ENCODE data around the gene BNIP3. TPM values are rescaled to one million over a fixed set of nuclear protein-coding genes. Genes with fewer than 3 reads are reported as not detected.

The BNIP3 gene
- total and polyA plus RNA-seq, 2 of the 8 experiments (the other 6 are each of a cell fraction or from before 2014, with no cell fraction given) = 25.8 to 58.9 TPM

- TF ChIP-seq JUND (IDR thresholded peaks at IDR 0.05; ENCODE audit: low read length) (no peak), ZNF274 (IDR thresholded peaks at IDR 0.05; ENCODE audit: borderline replicate concordance, extremely low read depth, low read length) (no peak), EGR1 (IDR thresholded peaks at IDR 0.05; ENCODE audit: borderline replicate concordance, low read depth, low read length) (no peak), KDM4A (IDR thresholded peaks at IDR 0.05; ENCODE audit: low read depth, low read length, severe bottlenecking) (no peak), TEAD4 (IDR thresholded peaks at IDR 0.05; ENCODE audit: low read depth, low read length) (no peak)
These were observed 22.3 kb upstream of the BNIP3 start (continued) for GRCh38 chr10:132004052-132004451.
